Testis (tissue), 2 donors: Measurements from ENCODE around the gene JAK3.

Experiments
- CTCF ChIP-seq, 3 experiments: fragments of 450-650 bp in 2 of 3; fragments of 200-600 bp in 1 of 3; sonication (generic) in 1 of 3; IDR thresholded peaks; one replicate each; pipeline ENCODE4 v1.5.1; 2016 to 2019; ENCODE audit warnings: antibody characterized with exemption in 3 of 3, mild to moderate bottlenecking in 2 of 3, moderate library complexity in 1 of 3
- POLR2A ChIP-seq: fragments of 450-650 bp; IDR thresholded peaks from one replicate; pipeline ENCODE4 v1.6.1; 2017; ENCODE audit warnings: antibody characterized with exemption, mild to moderate bottlenecking, moderate library complexity

DNA sequence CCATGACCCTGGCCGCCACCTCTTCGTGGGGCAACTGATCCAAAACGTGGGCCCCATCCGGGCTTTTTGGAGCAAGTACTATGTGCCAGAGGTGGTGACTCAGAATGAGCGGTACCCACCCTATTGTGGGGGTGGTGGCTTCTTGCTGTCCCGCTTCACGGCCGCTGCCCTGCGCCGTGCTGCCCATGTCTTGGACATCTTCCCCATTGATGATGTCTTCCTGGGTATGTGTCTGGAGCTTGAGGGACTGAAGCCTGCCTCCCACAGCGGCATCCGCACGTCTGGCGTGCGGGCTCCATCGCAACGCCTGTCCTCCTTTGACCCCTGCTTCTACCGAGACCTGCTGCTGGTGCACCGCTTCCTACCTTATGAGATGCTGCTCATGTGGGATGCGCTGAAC is 36.1 kb downstream of the JAK3 start:
- no peak for TF ChIP-seq POLR2A
- no peak for TF ChIP-seq CTCF (IDR thresholded peaks at IDR 0.05)
